K562 (cell line): ENCODE measurements around the gene TYRO3. TPM values are rescaled to one million over a fixed set of nuclear protein-coding genes. Genes with fewer than 3 reads are reported as not detected.

Source experiments
- CBX5 ChIP-seq: IDR thresholded peaks from 2 replicates; pipeline ENCODE4 v1.6.1; 2014; ENCODE audit warnings: low read depth, borderline replicate concordance
- ERF ChIP-seq: fragments of 450-650 bp; formaldehyde crosslinking; IDR thresholded peaks from 2 replicates; pipeline ENCODE4 v1.4.0; 2020; ENCODE audit warnings: mild to moderate bottlenecking, mixed read lengths
- FOXJ3 ChIP-seq: sonication (generic); formaldehyde crosslinking; IDR thresholded peaks from 2 replicates; pipeline ENCODE4 v1.4.0; 2020; ENCODE audit warnings: mild to moderate bottlenecking, missing genetic modification reagents
- GABPB1 ChIP-seq: sonication (generic); formaldehyde crosslinking; IDR thresholded peaks from 2 replicates; pipeline ENCODE4 v1.8.0; 2022; ENCODE audit warnings: mild to moderate bottlenecking, missing genetic modification reagents
- HMG20A ChIP-seq: fragments of 450-650 bp; formaldehyde crosslinking; conservative IDR thresholded peaks from 2 replicates; pipeline ENCODE4 v1.4.0; 2020; ENCODE audit warnings: mild to moderate bottlenecking, mixed read lengths
- ILK ChIP-seq: fragments of 450-650 bp; IDR thresholded peaks from 2 replicates; pipeline ENCODE4 v1.6.1; 2016; ENCODE audit warnings: missing genetic modification characterization, low read depth, mild to moderate bottlenecking, missing compliant biosample characterization, moderate library complexity, borderline replicate concordance
- MTA2 ChIP-seq: fragments of 450-650 bp; IDR thresholded peaks from 2 replicates; pipeline ENCODE4 v1.6.1; 2016; ENCODE audit warnings: low read depth
- MXI1 ChIP-seq: IDR thresholded peaks from 2 replicates; pipeline ENCODE4 v1.6.1; 2011; ENCODE audit warnings: low read depth, mild to moderate bottlenecking, improper control_type of control experiment, low read length
- MYBL2 ChIP-seq, 2 experiments: fragments of 450-650 bp in 1 of 2; sonication (generic) in 1 of 2; formaldehyde crosslinking in 1 of 2; IDR thresholded peaks; 2 replicates each; pipeline versions ENCODE4 v1.6.1 to v1.8.1; 2017 to 2022; ENCODE audit warnings: borderline replicate concordance in 1 of 2, inconsistent platforms in 1 of 2, low read depth in 1 of 2, mild to moderate bottlenecking in 1 of 2, missing genetic modification reagents in 1 of 2, moderate library complexity in 1 of 2
- NEUROD1 ChIP-seq: fragments of 150-350 bp; IDR thresholded peaks from 2 replicates; pipeline ENCODE4 v1.6.1; 2014; ENCODE audit warnings: borderline replicate concordance, low read length, low read depth; ENCODE audit not compliant: partially characterized antibody
- NFIC ChIP-seq: fragments of 450-650 bp; IDR thresholded peaks from 2 replicates; pipeline ENCODE4 v1.6.1; 2017; ENCODE audit warnings: mild to moderate bottlenecking, inconsistent platforms
- NONO ChIP-seq, 2 experiments: fragments of 200-400 bp in 1 of 2; fragments of 450-650 bp in 1 of 2; formaldehyde crosslinking in 1 of 2; IDR thresholded peaks; 2 replicates each; pipeline ENCODE4 v1.6.1; 2017; ENCODE audit warnings: low read depth in 2 of 2, mild to moderate bottlenecking in 2 of 2, moderate library complexity in 2 of 2, low read length in 1 of 2
- POLR2B ChIP-seq: fragments of 450-650 bp; IDR thresholded peaks from 2 replicates; pipeline ENCODE4 v1.6.1; 2018; ENCODE audit warnings: low read depth; ENCODE audit not compliant: partially characterized antibody
- POU5F1 ChIP-seq: fragments of 150-350 bp; IDR thresholded peaks from 2 replicates; pipeline ENCODE4 v1.6.1; 2014; ENCODE audit warnings: borderline replicate concordance, low read length, low read depth, mild to moderate bottlenecking; ENCODE audit not compliant: partially characterized antibody
- SIN3A ChIP-seq, 2 experiments: fragments of 150-350 bp in 1 of 2; IDR thresholded peaks; 2 replicates each; pipeline ENCODE4 v1.6.1; 2011 to 2016; ENCODE audit warnings: borderline replicate concordance in 2 of 2, low read depth in 2 of 2, low read length in 2 of 2, mild to moderate bottlenecking in 2 of 2, moderate library complexity in 2 of 2; ENCODE audit not compliant: control insufficient read depth in 1 of 2
- SOX6 ChIP-seq: fragments of 450-650 bp; IDR thresholded peaks from 2 replicates; pipeline ENCODE4 v1.6.1; 2014; ENCODE audit warnings: mild to moderate bottlenecking
- TOE1 ChIP-seq, 2 experiments: fragments of 450-650 bp in 1 of 2; sonication (generic) in 1 of 2; formaldehyde crosslinking in 1 of 2; IDR thresholded peaks; 2 replicates each; pipeline versions ENCODE4 v1.7.1 to v1.8.0; 2016 to 2022; ENCODE audit warnings: borderline replicate concordance in 2 of 2, mild to moderate bottlenecking in 2 of 2, antibody characterized with exemption in 1 of 2, inconsistent platforms in 1 of 2, low read depth in 1 of 2, missing genetic modification reagents in 1 of 2, moderate library complexity in 1 of 2
- YY1 ChIP-seq, 3 experiments: IDR thresholded peaks; 2 replicates each; pipeline ENCODE4 v1.6.1; 2011; ENCODE audit warnings: low read length in 2 of 3, mild to moderate bottlenecking in 2 of 3, moderate library complexity in 2 of 3, borderline replicate concordance in 1 of 3, control low read depth in 1 of 3, low read depth in 1 of 3; ENCODE audit not compliant: insufficient read depth in 3 of 3, insufficient replicate concordance in 2 of 3, control insufficient read depth in 1 of 3, insufficient read length in 1 of 3; ENCODE audit errors: extremely low read depth in 1 of 3
- ZBTB11 ChIP-seq, 3 experiments: fragments of 200-800 bp in 1 of 3; fragments of 250-450 bp in 1 of 3; fragments of 450-650 bp in 1 of 3; sonication (Bioruptor Pico) in 1 of 3; sonication (Bioruptor generic) in 1 of 3; formaldehyde crosslinking in 1 of 3; IDR thresholded peaks; 2 replicates each; pipeline versions ENCODE4 v1.6.1 to v1.8.0; 2016 to 2022; ENCODE audit warnings: mild to moderate bottlenecking in 2 of 3, missing genetic modification characterization in 2 of 3, missing compliant biosample characterization in 1 of 3, moderate library complexity in 1 of 3
- ZNF354B ChIP-seq: fragments of 250-450 bp; sonication (Bioruptor Pico); IDR thresholded peaks from 2 replicates; pipeline ENCODE4 v1.4.0; 2020
- ZNF586 ChIP-seq: fragments of 450-650 bp; formaldehyde crosslinking; conservative IDR thresholded peaks from 2 replicates; pipeline ENCODE4 v1.4.0; 2020; ENCODE audit warnings: mild to moderate bottlenecking, moderate library complexity
- ZNF764 ChIP-seq: fragments of 250-450 bp; sonication (Bioruptor Pico); IDR thresholded peaks from 2 replicates; pipeline ENCODE4 v1.4.0; 2020; ENCODE audit warnings: low read depth, mild to moderate bottlenecking, moderate library complexity
- polyA plus RNA-seq, 8 experiments: library from polyadenylated mRNA; depleted of rRNA in 4 of 8; stranded (reverse) in 5 of 8; unstranded in 3 of 8; fragments of >200 nt; fragmentation: Nextera tagmentation in 2 of 8; fragmentation: Illumina TruSeq in 1 of 8; extraction: Ambion mirVana in 2 of 8; extraction: Trizol in 1 of 8; gene quantifications; 2 replicates each; pipeline versions ENCODE4 v1.2.1 to v1.2.3, GENCODE V29; 2011 to 2014; ENCODE audit warnings: inconsistent platforms in 1 of 8, missing spikeins in 1 of 8
- total RNA-seq, 7 experiments: library from RNA; depleted of rRNA in 6 of 7; stranded (reverse); fragments of >200 nt in 6 of 7; fragmentation: Illumina TruSeq in 2 of 7; extraction: Trizol in 2 of 7; gene quantifications; 2 replicates each; pipeline versions ENCODE4 v1.2.1 to v1.2.3, GENCODE V29; 2011 to 2021; ENCODE audit warnings: low replicate concordance in 1 of 7

The TYRO3 gene
- total and polyA plus RNA-seq, 9 of the 15 experiments (the other 6 are each of a cell fraction or from before 2014, with no cell fraction given) = 2.6 to 39.6 (median 18.6) TPM

GRCh38 chr15:41512940-41513505 is 46.0 kb upstream of the TYRO3 start (continued):
- no peak for TF ChIP-seq NONO (IDR thresholded peaks at IDR 0.05; ENCODE audit: low read depth in 2 of 2, low read length in 1 of 2)
- TF ChIP-seq ZNF354B (CRISPR knock-in tag) = no peak
- 0 out of 6 replicates have a peak, but pooled peaks of 1 of the 3 experiments have one; percentile 2 for TF ChIP-seq ZBTB11 (CRISPR knock-in tag; IDR thresholded peaks at IDR 0.05)
- TF ChIP-seq SIN3A (IDR thresholded peaks at IDR 0.05; ENCODE audit: borderline replicate concordance in 2 of 2, control insufficient read depth in 1 of 2, low read depth in 2 of 2, low read length in 2 of 2) = 0 out of 4 replicates have a peak, but pooled peaks of 1 of the 2 experiments have one; percentile 58
- TF ChIP-seq CBX5 = no peak
- TF ChIP-seq SOX6 = no peak
- TF ChIP-seq ERF = no peak
- TF ChIP-seq YY1 (IDR thresholded peaks at IDR 0.05; ENCODE audit: borderline replicate concordance in 1 of 3, control insufficient read depth in 1 of 3, extremely low read depth in 1 of 3, insufficient read depth in 3 of 3, insufficient read length in 1 of 3, insufficient replicate concordance in 2 of 3, low read depth in 1 of 3, low read length in 2 of 3) = peak in 1 of 3 experiments; percentile 50
- TF ChIP-seq GABPB1 (CRISPR knock-in tag) = peak; percentile 14; the same call in 1 of the 2 replicates
- TF ChIP-seq FOXJ3 (CRISPR knock-in tag) = no peak
- no peak for TF ChIP-seq TOE1 (IDR thresholded peaks at IDR 0.05; ENCODE audit: borderline replicate concordance)
- no peak for TF ChIP-seq TOE1 (CRISPR knock-in tag; IDR thresholded peaks at IDR 0.05; ENCODE audit: borderline replicate concordance, low read depth)
- no peak for TF ChIP-seq ILK (tag)
- no peak for TF ChIP-seq MTA2
- no peak for TF ChIP-seq NEUROD1
- TF ChIP-seq MYBL2 (IDR thresholded peaks at IDR 0.05; ENCODE audit: low read depth) = no peak
- no peak for TF ChIP-seq MYBL2 (CRISPR knock-in tag; IDR thresholded peaks at IDR 0.05; ENCODE audit: borderline replicate concordance)
- TF ChIP-seq MXI1 = no peak
- no peak for TF ChIP-seq POLR2B
- no peak for TF ChIP-seq ZNF764 (CRISPR knock-in tag)
- no peak for TF ChIP-seq POU5F1
- no peak for TF ChIP-seq HMG20A (CRISPR knock-in tag)
- no peak for TF ChIP-seq NFIC
- TF ChIP-seq ZNF586 (CRISPR knock-in tag) = no peak
